B cell (primary cell): ENCODE results near the gene SPATA17. TPM values are rescaled to one million over a fixed set of nuclear protein-coding genes. Genes with fewer than 3 reads are reported as not detected.

ENCODE experiments used
- ATAC-seq: fragments of 200-7000 bp; cut with Tn5 transposase; one replicate; pipeline ENCODE4 v1.10.0; 2021; ENCODE audit warnings: low read depth, mild to moderate bottlenecking, moderate number of reproducible peaks, moderate library complexity
- CTCF ChIA-PET: fragments of 350-600 bp; sonication (Branson Sonifier 250); formaldehyde crosslinking; loops from one replicate; lab custom pipeline; 2021; ENCODE audit warnings: antibody characterized with exemption, inconsistent platforms; lab: Charles Lee
- POLR2A ChIA-PET: fragments of 350-600 bp; sonication (Branson Sonifier 250); formaldehyde crosslinking; loops from one replicate; lab custom pipeline; 2021; ENCODE audit warnings: antibody characterized with exemption; lab: Charles Lee
- DNase-seq: peaks from one replicate; pipeline ENCODE4 v3.0.0; 2013
- H2AFZ ChIP-seq: 2 replicates; pipeline ENCODE4 v1.6.1; 2012; ENCODE audit warnings: mild to moderate bottlenecking, low read depth, low read length; ENCODE audit not compliant: insufficient read depth, poor library complexity, severe bottlenecking
- H3K27ac ChIP-seq, 2 donors: 1 replicate in 1 of 2; 2 replicates in 1 of 2; pipeline ENCODE4 v1.5.1; 2012 to 2013; ENCODE audit warnings: low read length in 2 of 2, mild to moderate bottlenecking in 2 of 2, moderate library complexity in 1 of 2
- H3K27me3 ChIP-seq, 4 experiments: fragments of 200-600 bp in 1 of 4; sonication (generic) in 1 of 4; replicated peaks in 1 of 4; 1 replicate in 2 of 4; 2 replicates in 2 of 4; pipeline versions ENCODE4 v1.6.1 to v1.7.0; 2013 to 2016; ENCODE audit warnings: low read length in 3 of 4, mild to moderate bottlenecking in 2 of 4, mixed read lengths in 1 of 4, moderate library complexity in 1 of 4; ENCODE audit not compliant: insufficient read depth in 4 of 4, control insufficient read depth in 3 of 4; ENCODE audit errors: control extremely low read depth in 1 of 4
- H3K36me3 ChIP-seq, 2 experiments: replicated peaks in 1 of 2; 1 replicate in 1 of 2; 2 replicates in 1 of 2; pipeline versions ENCODE4 v1.6.1 to v1.7.1; 2013; ENCODE audit warnings: low read length in 1 of 2; ENCODE audit not compliant: insufficient read depth in 2 of 2, control insufficient read depth in 1 of 2; ENCODE audit errors: control extremely low read depth in 1 of 2, extremely low read depth in 1 of 2
- H3K4me1 ChIP-seq, 2 donors: fragments of 200-600 bp in 1 of 2; sonication (generic) in 1 of 2; 1 replicate in 1 of 2; 2 replicates in 1 of 2; pipeline versions ENCODE4 v1.5.1 to v1.6.1; 2013 to 2017; ENCODE audit warnings: low read length in 2 of 2; ENCODE audit not compliant: control insufficient read depth in 2 of 2, insufficient read depth in 2 of 2
- H3K4me2 ChIP-seq: replicated peaks from 2 replicates; pipeline ENCODE3; 2012; ENCODE audit warnings: mild to moderate bottlenecking, low read depth, low read length; ENCODE audit not compliant: poor library complexity, severe bottlenecking
- H3K4me3 ChIP-seq, 5 experiments: fragments of 200-600 bp in 1 of 5; sonication (generic) in 1 of 5; 1 replicate in 3 of 5; 2 replicates in 2 of 5; pipeline versions ENCODE4 v1.5.1 to v1.7.0; 2011 to 2016; ENCODE audit warnings: low read length in 4 of 5, mild to moderate bottlenecking in 4 of 5, low read depth in 2 of 5, control low read depth in 1 of 5, moderate library complexity in 1 of 5; ENCODE audit not compliant: insufficient read depth in 1 of 5; ENCODE audit errors: control extremely low read depth in 1 of 5, extremely low read depth in 1 of 5
- H3K79me2 ChIP-seq: fragments of 200-600 bp; sonication (generic); one replicate; pipeline ENCODE4 v1.6.0; 2016; ENCODE audit warnings: low read length; ENCODE audit not compliant: control insufficient read depth, insufficient read depth
- H3K9ac ChIP-seq: fragments of 200-600 bp; sonication (generic); 2 replicates; pipeline ENCODE4 v1.6.1; 2017; ENCODE audit warnings: mild to moderate bottlenecking, low read length, moderate library complexity
- H3K9me3 ChIP-seq, 3 donors: one replicate each; pipeline versions ENCODE4 v1.6.1 to v1.7.1; 2013; ENCODE audit warnings: low read length in 2 of 3; ENCODE audit not compliant: control insufficient read depth in 2 of 3, insufficient read depth in 1 of 3; ENCODE audit errors: control extremely low read depth in 1 of 3
- H4K20me1 ChIP-seq: 2 replicates; pipeline ENCODE4 v1.6.0; 2012; ENCODE audit warnings: mild to moderate bottlenecking, low read length; ENCODE audit not compliant: insufficient read depth, control insufficient read depth, poor library complexity, severe bottlenecking
- H3K27ac Mint-ChIP-seq: one replicate; pipeline ENCODE4 v1.8.0; 2021; ENCODE audit warnings: mixed read lengths
- H3K27me3 Mint-ChIP-seq: one replicate; pipeline ENCODE4 v1.8.0; 2021; ENCODE audit warnings: mixed read lengths
- H3K4me1 Mint-ChIP-seq: one replicate; pipeline ENCODE4 v1.8.0; 2021; ENCODE audit warnings: mixed read lengths
- H3K4me3 Mint-ChIP-seq: one replicate; pipeline ENCODE4 v1.8.0; 2021; ENCODE audit warnings: mixed read lengths
- H3K9me3 Mint-ChIP-seq: one replicate; pipeline ENCODE4 v1.8.0; 2022; ENCODE audit warnings: mixed read lengths; ENCODE audit not compliant: insufficient read depth
- EZH2 ChIP-seq: IDR thresholded peaks from 2 replicates; pipeline ENCODE4 v1.6.1; 2012; ENCODE audit warnings: borderline replicate concordance, low read depth, mild to moderate bottlenecking, moderate library complexity, low read length; ENCODE audit not compliant: insufficient read depth, poor library complexity, severe bottlenecking
- WGBS: methylation state at CpG from one replicate; pipeline ENCODE4 v1.1.5; 2013; ENCODE audit warnings: missing lambda C conversion rate; ENCODE audit not compliant: insufficient coverage; 5-methylcytosine and 5-hydroxymethylcytosine counted together
- intact Hi-C: fragments of 100-400 bp; cut with micrococcal nuclease; formaldehyde crosslinking; loops from one replicate; pipeline ENCODE4 v1.10.0; 2022
- polyA plus RNA-seq: library from polyadenylated mRNA; depleted of rRNA; stranded (reverse); fragments of >200 nt; gene quantifications from 2 replicates; pipeline ENCODE4 v1.2.3, GENCODE V29; 2012
- total RNA-seq, 2 donors: library from RNA; stranded (reverse); fragments of 120-200 nt in 1 of 2; gene quantifications; 1 replicate in 1 of 2; 2 replicates in 1 of 2; pipeline versions ENCODE4 v1.2.3 to v1.2.4, GENCODE V29; 2013 to 2022
- TF ChIP-seq, protein P1 (sequence below): fragments of 200-600 bp; IDR thresholded peaks from one replicate; pipeline ENCODE4 v1.8.0; 2022; ENCODE audit warnings: antibody characterized with exemption, mild to moderate bottlenecking

Gene SPATA17
- total and polyA plus RNA-seq, 2 donors (not counting 1 experiment from before 2014, with no cell fraction given), result not detected

DNA sequence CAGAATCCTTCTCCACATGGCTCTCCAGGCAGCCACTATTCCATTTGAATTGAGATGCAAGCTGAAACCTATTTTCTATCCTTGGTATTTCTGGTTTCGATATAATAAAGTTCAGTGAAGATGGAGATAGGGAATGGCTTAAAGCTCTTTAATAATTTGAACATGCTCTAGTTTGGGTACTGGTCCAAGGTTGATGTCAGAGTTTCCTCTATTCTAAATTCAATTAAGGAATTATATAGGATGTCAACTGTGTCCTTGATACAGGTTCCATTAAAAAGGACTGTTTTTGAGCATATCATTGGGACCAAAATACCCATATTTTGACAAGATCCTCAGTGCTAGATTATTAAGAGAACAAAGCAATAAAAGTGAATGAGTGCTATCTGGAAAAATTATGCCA lies 245.3 kb downstream of the SPATA17 start:
- Histone ChIP-seq H3K4me3 (no peak overlapping the region), H3K27ac (no peak overlapping the region), H3K4me1 (no peaks in the 10 kb centered on the region), H3K79me2 (no peaks in the 10 kb centered on the region), H3K4me2 (no peak overlapping the region), H2AFZ (no peak overlapping the region), H3K9me3 (no peaks in the 10 kb centered on the region), H3K9ac (no peak overlapping the region), H3K36me3 (no peaks in the 10 kb centered on the region), H3K27me3 (no peaks in the 10 kb centered on the region), H4K20me1 (no peaks in the 10 kb centered on the region)
- ChIA-PET CTCF (no interaction called here), POLR2A (no interaction called here)
- TF ChIP-seq, protein P1, sequence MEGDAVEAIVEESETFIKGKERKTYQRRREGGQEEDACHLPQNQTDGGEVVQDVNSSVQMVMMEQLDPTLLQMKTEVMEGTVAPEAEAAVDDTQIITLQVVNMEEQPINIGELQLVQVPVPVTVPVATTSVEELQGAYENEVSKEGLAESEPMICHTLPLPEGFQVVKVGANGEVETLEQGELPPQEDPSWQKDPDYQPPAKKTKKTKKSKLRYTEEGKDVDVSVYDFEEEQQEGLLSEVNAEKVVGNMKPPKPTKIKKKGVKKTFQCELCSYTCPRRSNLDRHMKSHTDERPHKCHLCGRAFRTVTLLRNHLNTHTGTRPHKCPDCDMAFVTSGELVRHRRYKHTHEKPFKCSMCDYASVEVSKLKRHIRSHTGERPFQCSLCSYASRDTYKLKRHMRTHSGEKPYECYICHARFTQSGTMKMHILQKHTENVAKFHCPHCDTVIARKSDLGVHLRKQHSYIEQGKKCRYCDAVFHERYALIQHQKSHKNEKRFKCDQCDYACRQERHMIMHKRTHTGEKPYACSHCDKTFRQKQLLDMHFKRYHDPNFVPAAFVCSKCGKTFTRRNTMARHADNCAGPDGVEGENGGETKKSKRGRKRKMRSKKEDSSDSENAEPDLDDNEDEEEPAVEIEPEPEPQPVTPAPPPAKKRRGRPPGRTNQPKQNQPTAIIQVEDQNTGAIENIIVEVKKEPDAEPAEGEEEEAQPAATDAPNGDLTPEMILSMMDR, result no peak
- no peak for TF ChIP-seq EZH2
- intact Hi-C loops, result no loop called here
- DNase-seq (no peak), ATAC-seq (no peak)
- H3K27me3 Mint-ChIP-seq, result no peaks in the 10 kb centered on the region
- H3K9me3 Mint-ChIP-seq, result no peaks in the 10 kb centered on the region
- no peaks in the 10 kb centered on the region for H3K4me1 Mint-ChIP-seq
- H3K4me3 Mint-ChIP-seq, result no peak overlapping the region
- no CpG with 5 or more reads among the region's 1 CpG for WGBS
- no peak overlapping the region for H3K27ac Mint-ChIP-seq

DNA sequence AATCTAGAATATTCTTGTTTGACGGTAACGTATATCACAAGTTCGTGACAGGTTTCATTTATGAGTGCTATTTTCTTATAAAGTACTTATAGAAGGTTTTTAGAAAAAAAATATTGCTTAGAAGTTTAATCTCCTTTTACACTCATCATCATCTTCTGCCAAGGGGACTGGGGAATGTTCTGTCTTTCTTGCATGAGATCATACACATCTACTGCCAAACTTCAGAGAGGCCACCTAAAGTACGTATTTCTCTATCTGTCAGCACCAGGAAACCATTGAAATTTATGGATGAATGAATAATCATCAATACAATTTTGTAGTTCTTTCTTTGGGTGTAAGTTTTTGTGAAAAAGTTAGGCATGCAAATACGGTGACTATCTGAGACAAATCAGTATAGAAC lies 245.8 kb downstream of the SPATA17 start:
- Histone ChIP-seq H3K4me3 (no peak overlapping the region), H3K36me3 (no peaks in the 10 kb centered on the region), H3K27ac (no peak overlapping the region), H2AFZ (no peak overlapping the region), H3K9ac (no peak overlapping the region), H3K79me2 (no peaks in the 10 kb centered on the region), H3K27me3 (no peaks in the 10 kb centered on the region), H3K4me2 (no peak overlapping the region), H4K20me1 (no peaks in the 10 kb centered on the region), H3K4me1 (no peaks in the 10 kb centered on the region), H3K9me3 (no peaks in the 10 kb centered on the region)
- CTCF ChIA-PET, result no interaction called here
- no CpG with 5 or more reads among the region's 5 CpGs for WGBS
- Mint-ChIP-seq H3K4me1 (no peaks in the 10 kb centered on the region), H3K27me3 (no peaks in the 10 kb centered on the region), H3K4me3 (no peak overlapping the region), H3K9me3 (no peaks in the 10 kb centered on the region), H3K27ac (no peak overlapping the region)
- POLR2A ChIA-PET, result no interaction called here
- ATAC-seq (no peak), DNase-seq (no peak)
- TF ChIP-seq, protein P1, result no peak
- no peak for TF ChIP-seq EZH2
- intact Hi-C loops, result no loop called here
